Type B pancreatic cell (in vitro differentiated cells): ENCODE measurements around the gene SH3RF3. TPM values are rescaled to one million over a fixed set of nuclear protein-coding genes. Genes with fewer than 3 reads are reported as not detected.

Source experiments
- DNase-seq: peaks from one replicate; pipeline ENCODE4 v3.0.0; 2021; ENCODE audit warnings: mixed read lengths; ENCODE audit not compliant: unreplicated experiment; ENCODE audit errors: extremely low spot score
- H3K27ac Mint-ChIP-seq: 2 replicates; pipeline ENCODE4 v1.8.0; 2021; ENCODE audit warnings: mild to moderate bottlenecking, mixed read lengths
- H3K27me3 Mint-ChIP-seq: 2 replicates; pipeline ENCODE4 v1.8.0; 2021; ENCODE audit warnings: mixed read lengths
- H3K36me3 Mint-ChIP-seq: 2 replicates; pipeline ENCODE4 v1.8.0; 2021; ENCODE audit warnings: mixed read lengths
- H3K4me1 Mint-ChIP-seq: one replicate; pipeline ENCODE4 v1.8.0; 2021; ENCODE audit warnings: mixed read lengths; ENCODE audit not compliant: unreplicated experiment
- H3K4me3 Mint-ChIP-seq: 2 replicates; pipeline ENCODE4 v1.8.0; 2021; ENCODE audit warnings: mild to moderate bottlenecking, mixed read lengths
- H3K9me3 Mint-ChIP-seq: 2 replicates; pipeline ENCODE4 v1.8.0; 2021; ENCODE audit warnings: mixed read lengths
- CTCF ChIP-seq: fragments of 200-600 bp; sonication (generic); conservative IDR thresholded peaks from 2 replicates; pipeline ENCODE4 v1.5.0; 2021; ENCODE audit warnings: antibody characterized with exemption, mild to moderate bottlenecking
- total RNA-seq: library from RNA; stranded (reverse); gene quantifications from 2 replicates; pipeline ENCODE4 v1.2.1, GENCODE V29; 2021; ENCODE audit warnings: low replicate concordance

The SH3RF3 gene
- total RNA-seq, 1 donor from 2014 or later: 13.9 TPM

DNA sequence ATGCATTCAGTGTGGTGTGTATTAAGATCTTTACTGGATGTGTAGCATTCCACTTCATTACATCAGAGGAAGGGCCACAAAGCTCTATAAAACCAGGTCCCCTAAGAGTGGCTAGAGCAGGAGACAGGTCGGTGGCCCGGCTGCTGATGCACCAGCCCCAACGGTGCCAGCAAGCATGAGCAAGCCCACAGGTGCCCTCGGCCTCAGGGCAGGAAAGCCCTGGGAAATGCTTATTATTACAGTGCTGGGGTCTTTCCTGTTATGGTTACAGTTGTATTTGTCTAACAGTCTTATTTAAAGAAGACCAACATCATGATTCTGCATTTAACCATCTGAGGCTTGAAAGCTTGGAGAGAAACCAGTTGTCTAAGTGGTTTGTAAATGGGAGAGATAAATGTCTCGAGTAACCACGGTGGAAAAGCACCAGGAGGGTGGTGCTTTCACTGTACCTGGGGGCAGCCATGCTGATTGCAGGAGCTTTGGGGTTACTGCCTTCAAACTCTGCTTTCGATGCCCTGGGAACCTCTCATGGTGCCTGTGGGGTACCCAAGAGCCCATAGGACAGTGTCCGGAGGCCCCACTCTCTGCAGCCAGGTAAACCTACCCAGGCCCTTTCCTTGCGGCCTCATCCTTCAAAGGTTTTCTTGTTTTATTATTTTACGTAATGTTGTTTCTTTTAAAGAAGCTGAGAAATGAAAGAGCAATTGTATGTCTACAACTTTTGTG, 133.1 kb downstream of the SH3RF3 start:
- Mint-ChIP-seq H3K27ac (no peak overlapping the region), H3K4me3 (no peak overlapping the region), H3K36me3 (no peaks in the 10 kb centered on the region), H3K27me3 (no peaks in the 10 kb centered on the region), H3K9me3 (no peaks in the 10 kb centered on the region), H3K4me1 (peaks cover 39% of the 10 kb centered on the region)
- no peak for DNase-seq
- TF ChIP-seq CTCF: no peak

- Mint-ChIP-seq H3K27me3 (no peaks in the 10 kb centered on the region), H3K9me3 (no peaks in the 10 kb centered on the region), H3K27ac (no peak overlapping the region), H3K36me3 (no peaks in the 10 kb centered on the region), H3K4me1 (peaks cover 32% of the 10 kb centered on the region), H3K4me3 (no peak overlapping the region)
- no peak for TF ChIP-seq CTCF
- no peak for DNase-seq
Observed at GRCh38 chr2:109264595-109265328, 135.8 kb downstream of the SH3RF3 start.

GRCh38 chr2:109265369-109265768, 136.4 kb downstream of the SH3RF3 start:
- no peaks in the 10 kb centered on the region for H3K27me3 Mint-ChIP-seq
- TF ChIP-seq CTCF: no peak
- no peak overlapping the region for H3K27ac Mint-ChIP-seq
- no peaks in the 10 kb centered on the region for H3K9me3 Mint-ChIP-seq
- H3K4me1 Mint-ChIP-seq: peaks cover 28% of the 10 kb centered on the region
- H3K36me3 Mint-ChIP-seq: no peaks in the 10 kb centered on the region
- H3K4me3 Mint-ChIP-seq: no peak overlapping the region
- DNase-seq: no peak

- no peak for DNase-seq
- Mint-ChIP-seq H3K27me3 (no peaks in the 10 kb centered on the region), H3K4me1 (peaks cover 28% of the 10 kb centered on the region), H3K4me3 (no peak overlapping the region), H3K27ac (no peak overlapping the region), H3K36me3 (no peaks in the 10 kb centered on the region), H3K9me3 (no peaks in the 10 kb centered on the region)
- TF ChIP-seq CTCF: no peak
Observed at GRCh38 chr2:109265953-109266352, 136.9 kb downstream of the SH3RF3 start.

DNA sequence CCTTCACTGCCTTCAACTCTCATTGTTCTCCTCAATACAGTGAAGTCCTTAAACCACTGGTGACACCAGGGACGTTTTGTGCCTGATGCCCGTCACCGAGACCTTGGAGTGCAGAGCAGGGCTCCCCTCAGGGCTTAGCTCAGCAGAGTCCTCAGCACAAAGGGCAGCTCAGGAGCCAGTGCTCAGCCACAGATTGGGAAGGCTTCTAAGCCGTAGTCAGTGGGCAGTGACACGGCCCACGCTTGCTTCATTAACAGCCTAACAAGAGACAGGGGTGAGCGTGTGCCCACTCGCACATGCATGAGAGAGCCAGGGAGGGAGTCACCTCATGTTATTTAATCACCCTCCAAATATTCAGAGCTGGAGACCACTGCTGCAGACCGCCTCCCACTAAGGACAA, 137.5 kb downstream of the SH3RF3 start:
- Mint-ChIP-seq H3K4me1 (peaks cover 22% of the 10 kb centered on the region), H3K36me3 (no peaks in the 10 kb centered on the region), H3K4me3 (no peak overlapping the region), H3K27ac (no peak overlapping the region), H3K27me3 (no peaks in the 10 kb centered on the region), H3K9me3 (no peaks in the 10 kb centered on the region)
- no peak for TF ChIP-seq CTCF
- no peak for DNase-seq
